Neuron (in vitro differentiated cells): Measurements from ENCODE around the gene MARK4.

Experiments used
- H2AFZ ChIP-seq: one replicate; pipeline ENCODE4 v1.6.1; 2013; ENCODE audit warnings: low read depth, mild to moderate bottlenecking, inconsistent platforms, low read length, moderate library complexity
- H3K27me3 ChIP-seq: one replicate; pipeline ENCODE4 v1.6.1; 2013; ENCODE audit warnings: low read length; ENCODE audit not compliant: insufficient read depth
- H3K36me3 ChIP-seq: one replicate; pipeline ENCODE4 v1.6.1; 2013; ENCODE audit warnings: low read length; ENCODE audit not compliant: insufficient read depth
- H3K4me1 ChIP-seq: one replicate; pipeline ENCODE4 v1.6.1; 2013; ENCODE audit warnings: low read length; ENCODE audit not compliant: insufficient read depth
- H3K4me3 ChIP-seq: 2 replicates; pipeline ENCODE4 v1.5.1; 2013; ENCODE audit warnings: mild to moderate bottlenecking, low read length, moderate library complexity
- H3K9me3 ChIP-seq: one replicate; pipeline ENCODE4 v1.6.1; 2013; ENCODE audit warnings: low read length

MARK4 gene

DNA sequence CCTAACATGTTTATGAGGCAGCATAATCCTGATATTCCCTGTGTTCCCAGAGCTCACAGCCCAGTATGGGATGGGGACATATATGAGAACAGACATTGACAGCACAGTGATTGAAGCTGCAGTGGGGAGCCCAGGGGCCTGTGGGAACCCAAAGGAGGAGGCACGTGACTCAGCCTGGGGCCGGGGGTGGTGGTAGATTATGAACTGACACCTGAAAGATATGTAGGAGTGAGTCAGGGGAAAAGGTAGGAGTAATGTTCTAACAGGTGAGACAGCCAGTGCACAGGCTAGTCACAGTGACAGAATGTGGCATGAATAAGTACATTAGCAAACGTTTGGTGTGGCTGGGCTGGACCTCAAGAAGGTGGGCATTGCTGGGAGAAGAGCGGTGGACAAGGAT, 42.6 kb downstream of the MARK4 start:
- peaks cover 33% of the 10 kb centered on the region for H3K9me3 ChIP-seq
- no peaks in the 10 kb centered on the region for H3K27me3 ChIP-seq
- H3K4me3 ChIP-seq: no peak overlapping the region
- H2AFZ ChIP-seq: no peak overlapping the region
- H3K4me1 ChIP-seq: no peaks in the 10 kb centered on the region
- peaks cover 68% of the 10 kb centered on the region for H3K36me3 ChIP-seq

DNA sequence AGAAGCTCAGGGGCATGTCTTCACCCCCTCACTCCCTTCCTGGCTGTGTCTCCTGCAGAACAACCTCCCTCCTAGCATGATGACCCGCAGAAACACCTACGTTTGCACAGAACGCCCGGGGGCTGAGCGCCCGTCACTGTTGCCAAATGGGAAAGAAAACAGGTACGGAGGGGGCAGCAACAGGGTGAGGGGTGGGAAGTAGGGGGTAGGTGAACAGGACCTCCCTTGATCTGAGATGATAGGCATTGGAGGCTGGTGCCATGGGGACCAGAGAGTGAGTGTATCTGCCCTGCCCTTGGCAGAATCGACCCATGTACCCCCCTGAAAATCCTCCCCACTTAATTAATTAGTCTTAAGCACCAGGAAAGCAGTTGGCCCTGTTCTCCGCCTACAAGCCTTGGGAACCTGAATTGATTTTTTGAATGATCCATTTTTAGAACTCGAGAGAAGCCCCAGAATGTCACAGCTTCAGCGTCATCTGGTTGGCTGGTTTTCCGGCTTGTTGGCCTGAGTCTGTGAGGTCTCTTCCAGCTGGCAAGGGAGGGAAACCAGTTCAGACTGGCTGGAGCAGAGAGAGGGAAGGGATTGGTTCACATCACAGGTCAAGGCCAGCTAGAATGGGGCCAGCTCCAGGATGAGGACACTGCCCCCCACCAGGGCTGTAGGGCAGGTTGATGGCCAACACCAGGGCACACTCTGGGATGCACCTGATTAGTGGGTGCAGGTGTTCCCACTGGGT, 43.4 kb downstream of the MARK4 start:
- Histone ChIP-seq H3K4me1 (no peaks in the 10 kb centered on the region), H3K9me3 (peaks cover 33% of the 10 kb centered on the region), H3K36me3 (peaks cover 65% of the 10 kb centered on the region), H2AFZ (no peak overlapping the region), H3K27me3 (no peaks in the 10 kb centered on the region), H3K4me3 (no peak overlapping the region)

GRCh38 chr19:45295873-45296272, 44.8 kb downstream of the MARK4 start:
- H3K4me3 ChIP-seq: no peak overlapping the region
- no peaks in the 10 kb centered on the region for H3K4me1 ChIP-seq
- peaks cover 63% of the 10 kb centered on the region for H3K36me3 ChIP-seq
- no peak overlapping the region for H2AFZ ChIP-seq
- peaks cover 26% of the 10 kb centered on the region for H3K9me3 ChIP-seq
- H3K27me3 ChIP-seq: no peaks in the 10 kb centered on the region

DNA sequence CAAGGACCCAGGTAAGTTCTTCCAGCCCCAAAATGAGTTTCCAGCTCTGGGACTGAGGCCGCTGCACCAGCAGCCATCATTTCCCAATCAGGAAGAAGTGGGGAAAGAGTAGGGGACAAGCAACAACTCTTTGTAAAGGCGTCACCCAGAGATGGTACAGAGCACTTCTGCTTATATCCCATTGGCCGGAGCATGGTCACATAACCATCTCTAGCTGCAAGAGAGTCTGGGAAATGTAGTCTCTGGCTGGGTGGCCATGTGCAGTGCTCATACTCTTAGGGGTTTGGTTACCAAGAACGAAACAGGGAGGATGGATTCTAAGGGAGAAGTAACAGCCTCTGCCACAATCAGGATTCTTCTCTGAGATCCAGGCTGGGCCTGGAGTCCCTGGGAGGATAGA, 45.3 kb downstream of the MARK4 start:
- Histone ChIP-seq H3K4me1 (no peaks in the 10 kb centered on the region), H3K9me3 (peaks cover 22% of the 10 kb centered on the region), H3K4me3 (no peak overlapping the region), H3K36me3 (peaks cover 59% of the 10 kb centered on the region), H3K27me3 (no peaks in the 10 kb centered on the region), H2AFZ (no peak overlapping the region)

DNA sequence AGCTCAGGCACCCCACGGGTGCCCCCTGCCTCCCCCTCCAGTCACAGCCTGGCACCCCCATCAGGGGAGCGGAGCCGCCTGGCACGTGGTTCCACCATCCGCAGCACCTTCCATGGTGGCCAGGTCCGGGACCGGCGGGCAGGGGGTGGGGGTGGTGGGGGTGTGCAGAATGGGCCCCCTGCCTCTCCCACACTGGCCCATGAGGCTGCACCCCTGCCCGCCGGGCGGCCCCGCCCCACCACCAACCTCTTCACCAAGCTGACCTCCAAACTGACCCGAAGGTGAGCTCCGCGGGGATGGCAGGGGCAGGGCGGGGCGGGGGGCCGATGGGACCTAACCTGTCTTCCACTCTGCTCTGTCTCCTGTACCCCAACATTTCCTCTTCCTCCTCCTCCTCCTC, 46.6 kb downstream of the MARK4 start:
- Histone ChIP-seq H3K27me3 (no peaks in the 10 kb centered on the region), H3K9me3 (peaks cover 12% of the 10 kb centered on the region), H3K36me3 (peaks cover 47% of the 10 kb centered on the region), H3K4me1 (no peaks in the 10 kb centered on the region), H3K4me3 (no peak overlapping the region), H2AFZ (no peak overlapping the region)

DNA sequence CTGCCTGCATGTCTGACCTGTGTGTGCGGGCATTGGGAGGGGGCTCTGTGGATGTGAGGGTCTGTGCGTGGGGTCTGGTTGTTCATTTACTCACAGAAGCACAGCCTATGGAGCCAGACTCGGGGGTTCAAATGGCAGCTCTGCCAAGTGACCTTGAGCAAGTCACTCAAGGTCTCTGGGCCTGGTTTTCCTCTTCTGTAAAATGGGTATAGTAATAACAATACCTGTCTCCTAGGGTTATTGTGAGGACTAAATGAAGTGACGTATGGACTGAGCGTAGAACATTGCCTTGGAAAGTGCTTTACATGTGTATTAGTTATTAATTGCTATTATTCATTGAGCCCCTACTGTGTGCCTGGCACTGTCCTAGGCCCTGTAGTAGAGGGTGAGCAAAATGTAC, 47.2 kb downstream of the MARK4 start:
- H3K4me3 ChIP-seq: no peak overlapping the region

GRCh38 chr19:45299719-45300118, 48.6 kb downstream of the MARK4 start:
- Histone ChIP-seq H3K36me3 (peaks cover 33% of the 10 kb centered on the region), H2AFZ (no peak overlapping the region), H3K27me3 (no peaks in the 10 kb centered on the region), H3K4me1 (no peaks in the 10 kb centered on the region), H3K4me3 (no peak overlapping the region), H3K9me3 (peaks cover 5% of the 10 kb centered on the region)

More for the DNA sequence above, 47.2 kb downstream of the MARK4 start:
- H3K9me3 ChIP-seq: peaks cover 10% of the 10 kb centered on the region
- no peak overlapping the region for H2AFZ ChIP-seq
- no peaks in the 10 kb centered on the region for H3K27me3 ChIP-seq
- H3K4me1 ChIP-seq: no peaks in the 10 kb centered on the region
- H3K36me3 ChIP-seq: peaks cover 45% of the 10 kb centered on the region

DNA sequence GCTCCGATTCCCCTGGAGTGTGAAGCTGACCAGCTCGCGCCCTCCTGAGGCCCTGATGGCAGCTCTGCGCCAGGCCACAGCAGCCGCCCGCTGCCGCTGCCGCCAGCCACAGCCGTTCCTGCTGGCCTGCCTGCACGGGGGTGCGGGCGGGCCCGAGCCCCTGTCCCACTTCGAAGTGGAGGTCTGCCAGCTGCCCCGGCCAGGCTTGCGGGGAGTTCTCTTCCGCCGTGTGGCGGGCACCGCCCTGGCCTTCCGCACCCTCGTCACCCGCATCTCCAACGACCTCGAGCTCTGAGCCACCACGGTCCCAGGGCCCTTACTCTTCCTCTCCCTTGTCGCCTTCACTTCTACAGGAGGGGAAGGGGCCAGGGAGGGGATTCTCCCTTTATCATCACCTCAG, 51.3 kb downstream of the MARK4 start:
- Histone ChIP-seq H3K9me3 (no peaks in the 10 kb centered on the region), H3K4me3 (no peak overlapping the region), H3K27me3 (no peaks in the 10 kb centered on the region), H3K36me3 (peaks cover 14% of the 10 kb centered on the region), H3K4me1 (no peaks in the 10 kb centered on the region), H2AFZ (no peak overlapping the region)

DNA sequence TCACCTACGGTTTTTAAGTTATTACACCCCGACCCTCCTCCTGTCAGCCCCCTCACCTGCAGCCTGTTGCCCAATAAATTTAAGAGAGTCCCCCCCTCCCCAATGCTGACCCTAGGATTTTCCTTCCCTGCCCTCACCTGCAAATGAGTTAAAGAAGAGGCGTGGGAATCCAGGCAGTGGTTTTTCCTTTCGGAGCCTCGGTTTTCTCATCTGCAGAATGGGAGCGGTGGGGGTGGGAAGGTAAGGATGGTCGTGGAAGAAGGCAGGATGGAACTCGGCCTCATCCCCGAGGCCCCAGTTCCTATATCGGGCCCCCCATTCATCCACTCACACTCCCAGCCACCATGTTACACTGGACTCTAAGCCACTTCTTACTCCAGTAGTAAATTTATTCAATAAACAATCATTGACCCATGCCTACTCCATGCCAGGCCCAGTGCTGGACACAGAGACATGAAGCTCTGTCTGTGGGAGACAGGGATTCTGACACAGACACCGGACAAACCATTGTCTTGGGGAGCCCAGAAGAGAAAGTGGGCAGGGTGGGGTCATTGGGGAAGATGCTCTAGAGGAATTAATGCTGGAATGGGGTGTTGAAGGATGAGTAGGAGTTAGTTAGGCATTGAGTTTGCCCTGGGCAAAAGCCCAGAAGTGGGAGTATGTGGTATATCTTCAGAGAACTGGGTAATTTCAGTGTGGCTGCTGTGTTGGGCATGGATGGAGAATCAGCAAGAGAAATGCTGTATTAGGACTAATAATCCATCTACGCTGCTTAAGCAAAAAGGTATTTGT, 52.4 kb downstream of the MARK4 start:
- H3K27me3 ChIP-seq: no peaks in the 10 kb centered on the region

DNA sequence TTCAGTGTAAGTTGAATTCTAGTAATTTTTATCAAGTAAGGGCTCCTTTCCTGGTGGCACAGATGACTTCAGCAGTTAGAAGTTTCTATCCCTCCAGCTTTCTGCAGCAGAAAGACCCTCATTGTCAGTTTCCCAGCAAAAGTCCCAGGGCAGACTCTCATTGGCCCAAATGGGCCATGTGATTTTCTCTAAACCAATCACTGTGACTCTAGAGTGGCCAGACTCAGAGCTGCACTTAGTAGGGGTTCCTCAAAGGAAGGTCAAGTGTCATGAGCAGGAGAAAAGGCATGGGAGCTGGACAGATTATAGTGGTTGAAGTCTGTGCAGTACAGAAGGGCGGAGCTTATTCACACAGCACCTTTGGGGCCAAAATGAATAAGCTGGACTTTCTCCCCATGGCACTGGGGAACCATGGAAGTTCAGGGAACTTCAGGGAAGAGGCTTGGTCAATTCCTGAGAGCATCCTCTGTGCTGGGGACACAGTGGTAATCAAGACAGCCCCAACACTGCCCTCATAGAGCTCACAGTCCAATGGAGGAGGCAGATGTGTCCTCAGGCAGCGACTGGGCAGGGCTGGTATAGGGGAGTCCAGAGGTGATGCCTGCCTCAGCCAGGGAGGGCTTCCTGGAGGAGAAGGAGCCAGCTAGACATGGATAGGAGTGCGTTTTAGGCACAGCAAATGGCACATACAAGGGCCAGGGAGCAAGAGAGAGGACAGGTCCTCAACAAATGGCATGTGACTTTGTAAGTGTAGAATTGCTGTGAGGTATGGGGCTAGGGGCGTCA, 53.3 kb downstream of the MARK4 start:
- Histone ChIP-seq H2AFZ (no peak overlapping the region), H3K4me1 (no peaks in the 10 kb centered on the region), H3K36me3 (peaks cover 7% of the 10 kb centered on the region), H3K9me3 (no peaks in the 10 kb centered on the region), H3K4me3 (no peak overlapping the region), H3K27me3 (no peaks in the 10 kb centered on the region)

More for the DNA sequence above, 52.4 kb downstream of the MARK4 start:
- Histone ChIP-seq H3K36me3 (peaks cover 7% of the 10 kb centered on the region), H3K4me1 (no peaks in the 10 kb centered on the region), H3K9me3 (no peaks in the 10 kb centered on the region), H2AFZ (no peak overlapping the region), H3K4me3 (no peak overlapping the region)

GRCh38 chr19:45305007-45305406, 53.9 kb downstream of the MARK4 start:
- Histone ChIP-seq H3K9me3 (no peaks in the 10 kb centered on the region), H3K4me1 (no peaks in the 10 kb centered on the region), H2AFZ (no peak overlapping the region), H3K4me3 (no peak overlapping the region), H3K36me3 (peaks cover 4% of the 10 kb centered on the region), H3K27me3 (no peaks in the 10 kb centered on the region)

DNA sequence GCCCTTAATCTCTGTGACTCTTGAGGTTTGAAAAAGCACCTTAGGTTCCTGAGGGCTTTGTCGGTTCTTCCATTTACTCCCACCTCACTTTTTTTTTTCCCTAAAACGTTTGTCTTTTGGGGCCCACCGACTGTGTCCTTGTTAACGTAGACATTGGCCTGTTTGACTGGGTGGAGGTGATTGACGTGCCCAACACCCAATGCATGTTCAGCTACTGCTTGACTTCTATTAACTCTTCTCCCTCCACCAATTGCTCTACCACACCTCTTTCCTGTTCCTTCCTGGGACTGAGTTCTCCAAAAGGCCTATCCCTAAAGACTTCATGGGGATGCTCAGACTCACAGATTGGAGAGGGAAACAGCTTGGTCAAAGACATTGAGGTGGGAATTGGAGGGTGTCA, 54.4 kb downstream of the MARK4 start:
- Histone ChIP-seq H3K9me3 (no peaks in the 10 kb centered on the region), H2AFZ (no peak overlapping the region), H3K4me3 (no peak overlapping the region), H3K36me3 (peaks cover 4% of the 10 kb centered on the region), H3K4me1 (no peaks in the 10 kb centered on the region), H3K27me3 (no peaks in the 10 kb centered on the region)

- H3K27me3 ChIP-seq: no peaks in the 10 kb centered on the region
- no peak overlapping the region for H2AFZ ChIP-seq
- no peak overlapping the region for H3K4me3 ChIP-seq
- no peaks in the 10 kb centered on the region for H3K36me3 ChIP-seq
- no peaks in the 10 kb centered on the region for H3K9me3 ChIP-seq
- H3K4me1 ChIP-seq: no peaks in the 10 kb centered on the region
Measured at GRCh38 chr19:45306040-45306439, 55.0 kb downstream of the MARK4 start.
